ENCODE results near the gene CEBPZ. TPM values are rescaled to one million over a fixed set of nuclear protein-coding genes. Genes with fewer than 3 reads are reported as not detected.

Gene CEBPZ
- total RNA-seq, 1 experiment from 2014 or later: 146 TPM

- ATAC-seq: no peak
- peak overlapping the region; percentile 54 for H3K27ac Mint-ChIP-seq
- H3K4me3 Mint-ChIP-seq: no peak overlapping the region
- peaks cover 4% of the 10 kb centered on the region; the same call in 1 of the 2 replicates for H3K4me1 Mint-ChIP-seq
- no peak for TF ChIP-seq CREM (CRISPR knock-in tag; IDR thresholded peaks at IDR 0.05)
- TF ChIP-seq, protein P1, sequence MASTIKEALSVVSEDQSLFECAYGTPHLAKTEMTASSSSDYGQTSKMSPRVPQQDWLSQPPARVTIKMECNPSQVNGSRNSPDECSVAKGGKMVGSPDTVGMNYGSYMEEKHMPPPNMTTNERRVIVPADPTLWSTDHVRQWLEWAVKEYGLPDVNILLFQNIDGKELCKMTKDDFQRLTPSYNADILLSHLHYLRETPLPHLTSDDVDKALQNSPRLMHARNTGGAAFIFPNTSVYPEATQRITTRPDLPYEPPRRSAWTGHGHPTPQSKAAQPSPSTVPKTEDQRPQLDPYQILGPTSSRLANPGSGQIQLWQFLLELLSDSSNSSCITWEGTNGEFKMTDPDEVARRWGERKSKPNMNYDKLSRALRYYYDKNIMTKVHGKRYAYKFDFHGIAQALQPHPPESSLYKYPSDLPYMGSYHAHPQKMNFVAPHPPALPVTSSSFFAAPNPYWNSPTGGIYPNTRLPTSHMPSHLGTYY (CRISPR knock-in tag; IDR thresholded peaks at IDR 0.05): no peak
- TF ChIP-seq, protein P2, sequence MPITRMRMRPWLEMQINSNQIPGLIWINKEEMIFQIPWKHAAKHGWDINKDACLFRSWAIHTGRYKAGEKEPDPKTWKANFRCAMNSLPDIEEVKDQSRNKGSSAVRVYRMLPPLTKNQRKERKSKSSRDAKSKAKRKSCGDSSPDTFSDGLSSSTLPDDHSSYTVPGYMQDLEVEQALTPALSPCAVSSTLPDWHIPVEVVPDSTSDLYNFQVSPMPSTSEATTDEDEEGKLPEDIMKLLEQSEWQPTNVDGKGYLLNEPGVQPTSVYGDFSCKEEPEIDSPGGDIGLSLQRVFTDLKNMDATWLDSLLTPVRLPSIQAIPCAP (CRISPR knock-in tag; IDR thresholded peaks at IDR 0.05): no peak
- no peaks in the 10 kb centered on the region for H3K9me3 Mint-ChIP-seq
- H3K27me3 Mint-ChIP-seq (ENCODE audit: low read depth): no peaks in the 10 kb centered on the region
- POLR2A ChIA-PET: no interaction called here
- H3K36me3 Mint-ChIP-seq: peaks cover 76% of the 10 kb centered on the region
- CTCF ChIA-PET: interaction anchor here (0.8 kb wide), 1 partner anchor 83 kb away, joined by 3 read pairs; no protein-coding TSS in a partner anchor
- no peak for DNase-seq (ENCODE audit: low spot score)
These were observed 19.7 kb upstream of the CEBPZ start for GRCh38 chr2:37250869-37251740.

DNA sequence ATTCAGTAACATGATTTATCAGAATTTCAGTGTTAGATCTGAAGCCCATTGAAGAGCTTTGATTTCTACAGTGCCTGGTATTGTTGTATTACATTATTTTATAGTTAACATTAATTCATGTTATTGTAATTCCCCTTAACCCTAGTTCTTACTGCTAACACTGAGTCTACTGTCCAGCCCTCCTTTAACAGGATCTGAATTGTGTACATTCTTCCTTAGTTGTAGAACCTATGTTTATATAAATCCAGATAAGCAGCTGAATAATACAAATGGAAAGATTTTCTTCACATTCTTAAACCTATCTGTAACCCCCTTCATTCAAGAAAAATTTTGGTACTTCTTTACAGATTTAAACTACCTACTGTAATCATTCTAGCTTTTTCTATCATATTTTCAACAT, 14.8 kb upstream of the CEBPZ start:
- CTCF ChIA-PET: interaction anchor here (0.8 kb wide), 1 partner anchor 78 kb away, joined by 3 read pairs; no protein-coding TSS in a partner anchor
- POLR2A ChIA-PET: no interaction called here
- Mint-ChIP-seq H3K27me3 (ENCODE audit: low read depth) (no peaks in the 10 kb centered on the region), H3K4me1 (peaks cover 4% of the 10 kb centered on the region; the same call in 1 of the 2 replicates), H3K9me3 (no peaks in the 10 kb centered on the region), H3K27ac (no peak overlapping the region), H3K4me3 (no peak overlapping the region), H3K36me3 (peaks cover 82% of the 10 kb centered on the region)
- DNase-seq (ENCODE audit: low spot score) (no peak), ATAC-seq (no peak)
- TF ChIP-seq MAX (CRISPR knock-in tag; IDR thresholded peaks at IDR 0.05): no peak
- TF ChIP-seq, protein P3, sequence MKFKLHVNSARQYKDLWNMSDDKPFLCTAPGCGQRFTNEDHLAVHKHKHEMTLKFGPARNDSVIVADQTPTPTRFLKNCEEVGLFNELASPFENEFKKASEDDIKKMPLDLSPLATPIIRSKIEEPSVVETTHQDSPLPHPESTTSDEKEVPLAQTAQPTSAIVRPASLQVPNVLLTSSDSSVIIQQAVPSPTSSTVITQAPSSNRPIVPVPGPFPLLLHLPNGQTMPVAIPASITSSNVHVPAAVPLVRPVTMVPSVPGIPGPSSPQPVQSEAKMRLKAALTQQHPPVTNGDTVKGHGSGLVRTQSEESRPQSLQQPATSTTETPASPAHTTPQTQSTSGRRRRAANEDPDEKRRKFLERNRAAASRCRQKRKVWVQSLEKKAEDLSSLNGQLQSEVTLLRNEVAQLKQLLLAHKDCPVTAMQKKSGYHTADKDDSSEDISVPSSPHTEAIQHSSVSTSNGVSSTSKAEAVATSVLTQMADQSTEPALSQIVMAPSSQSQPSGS (CRISPR knock-in tag; IDR thresholded peaks at IDR 0.05; ENCODE audit: borderline replicate concordance, low read depth): no peak
- no peak for TF ChIP-seq USF1 (CRISPR knock-in tag; IDR thresholded peaks at IDR 0.05)
- TF ChIP-seq NR3C1 (CRISPR knock-in tag; conservative IDR thresholded peaks at IDR 0.05; ENCODE audit: low read depth): no peak
- TF ChIP-seq ZBTB21 (CRISPR knock-in tag; IDR thresholded peaks at IDR 0.05; ENCODE audit: borderline replicate concordance): no peak
- TF ChIP-seq MYBL2 (CRISPR knock-in tag; IDR thresholded peaks at IDR 0.05): no peak
- no peak for TF ChIP-seq TEAD4 (CRISPR knock-in tag; IDR thresholded peaks at IDR 0.05)
- TF ChIP-seq, protein P4, sequence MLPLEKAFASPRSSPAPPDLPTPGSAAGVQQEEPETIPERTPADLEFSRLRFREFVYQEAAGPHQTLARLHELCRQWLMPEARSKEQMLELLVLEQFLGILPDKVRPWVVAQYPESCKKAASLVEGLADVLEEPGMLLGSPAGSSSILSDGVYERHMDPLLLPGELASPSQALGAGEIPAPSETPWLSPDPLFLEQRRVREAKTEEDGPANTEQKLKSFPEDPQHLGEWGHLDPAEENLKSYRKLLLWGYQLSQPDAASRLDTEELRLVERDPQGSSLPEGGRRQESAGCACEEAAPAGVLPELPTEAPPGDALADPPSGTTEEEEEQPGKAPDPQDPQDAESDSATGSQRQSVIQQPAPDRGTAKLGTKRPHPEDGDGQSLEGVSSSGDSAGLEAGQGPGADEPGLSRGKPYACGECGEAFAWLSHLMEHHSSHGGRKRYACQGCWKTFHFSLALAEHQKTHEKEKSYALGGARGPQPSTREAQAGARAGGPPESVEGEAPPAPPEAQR (CRISPR knock-in tag; IDR thresholded peaks at IDR 0.05): no peak
- TF ChIP-seq KAT7 (CRISPR knock-in tag; IDR thresholded peaks at IDR 0.05; ENCODE audit: borderline replicate concordance): no peak
- TF ChIP-seq, protein P5, sequence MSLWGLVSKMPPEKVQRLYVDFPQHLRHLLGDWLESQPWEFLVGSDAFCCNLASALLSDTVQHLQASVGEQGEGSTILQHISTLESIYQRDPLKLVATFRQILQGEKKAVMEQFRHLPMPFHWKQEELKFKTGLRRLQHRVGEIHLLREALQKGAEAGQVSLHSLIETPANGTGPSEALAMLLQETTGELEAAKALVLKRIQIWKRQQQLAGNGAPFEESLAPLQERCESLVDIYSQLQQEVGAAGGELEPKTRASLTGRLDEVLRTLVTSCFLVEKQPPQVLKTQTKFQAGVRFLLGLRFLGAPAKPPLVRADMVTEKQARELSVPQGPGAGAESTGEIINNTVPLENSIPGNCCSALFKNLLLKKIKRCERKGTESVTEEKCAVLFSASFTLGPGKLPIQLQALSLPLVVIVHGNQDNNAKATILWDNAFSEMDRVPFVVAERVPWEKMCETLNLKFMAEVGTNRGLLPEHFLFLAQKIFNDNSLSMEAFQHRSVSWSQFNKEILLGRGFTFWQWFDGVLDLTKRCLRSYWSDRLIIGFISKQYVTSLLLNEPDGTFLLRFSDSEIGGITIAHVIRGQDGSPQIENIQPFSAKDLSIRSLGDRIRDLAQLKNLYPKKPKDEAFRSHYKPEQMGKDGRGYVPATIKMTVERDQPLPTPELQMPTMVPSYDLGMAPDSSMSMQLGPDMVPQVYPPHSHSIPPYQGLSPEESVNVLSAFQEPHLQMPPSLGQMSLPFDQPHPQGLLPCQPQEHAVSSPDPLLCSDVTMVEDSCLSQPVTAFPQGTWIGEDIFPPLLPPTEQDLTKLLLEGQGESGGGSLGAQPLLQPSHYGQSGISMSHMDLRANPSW (CRISPR knock-in tag; conservative IDR thresholded peaks at IDR 0.05; ENCODE audit: low read depth): no peak
- TF ChIP-seq ZNF219 (CRISPR knock-in tag; IDR thresholded peaks at IDR 0.05; ENCODE audit: borderline replicate concordance): no peak
- TF ChIP-seq NFE2L1 (CRISPR knock-in tag; IDR thresholded peaks at IDR 0.05): no peak
- TF ChIP-seq, protein P6, sequence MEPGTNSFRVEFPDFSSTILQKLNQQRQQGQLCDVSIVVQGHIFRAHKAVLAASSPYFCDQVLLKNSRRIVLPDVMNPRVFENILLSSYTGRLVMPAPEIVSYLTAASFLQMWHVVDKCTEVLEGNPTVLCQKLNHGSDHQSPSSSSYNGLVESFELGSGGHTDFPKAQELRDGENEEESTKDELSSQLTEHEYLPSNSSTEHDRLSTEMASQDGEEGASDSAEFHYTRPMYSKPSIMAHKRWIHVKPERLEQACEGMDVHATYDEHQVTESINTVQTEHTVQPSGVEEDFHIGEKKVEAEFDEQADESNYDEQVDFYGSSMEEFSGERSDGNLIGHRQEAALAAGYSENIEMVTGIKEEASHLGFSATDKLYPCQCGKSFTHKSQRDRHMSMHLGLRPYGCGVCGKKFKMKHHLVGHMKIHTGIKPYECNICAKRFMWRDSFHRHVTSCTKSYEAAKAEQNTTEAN (CRISPR knock-in tag; IDR thresholded peaks at IDR 0.05): no peak
- TF ChIP-seq, protein P7, sequence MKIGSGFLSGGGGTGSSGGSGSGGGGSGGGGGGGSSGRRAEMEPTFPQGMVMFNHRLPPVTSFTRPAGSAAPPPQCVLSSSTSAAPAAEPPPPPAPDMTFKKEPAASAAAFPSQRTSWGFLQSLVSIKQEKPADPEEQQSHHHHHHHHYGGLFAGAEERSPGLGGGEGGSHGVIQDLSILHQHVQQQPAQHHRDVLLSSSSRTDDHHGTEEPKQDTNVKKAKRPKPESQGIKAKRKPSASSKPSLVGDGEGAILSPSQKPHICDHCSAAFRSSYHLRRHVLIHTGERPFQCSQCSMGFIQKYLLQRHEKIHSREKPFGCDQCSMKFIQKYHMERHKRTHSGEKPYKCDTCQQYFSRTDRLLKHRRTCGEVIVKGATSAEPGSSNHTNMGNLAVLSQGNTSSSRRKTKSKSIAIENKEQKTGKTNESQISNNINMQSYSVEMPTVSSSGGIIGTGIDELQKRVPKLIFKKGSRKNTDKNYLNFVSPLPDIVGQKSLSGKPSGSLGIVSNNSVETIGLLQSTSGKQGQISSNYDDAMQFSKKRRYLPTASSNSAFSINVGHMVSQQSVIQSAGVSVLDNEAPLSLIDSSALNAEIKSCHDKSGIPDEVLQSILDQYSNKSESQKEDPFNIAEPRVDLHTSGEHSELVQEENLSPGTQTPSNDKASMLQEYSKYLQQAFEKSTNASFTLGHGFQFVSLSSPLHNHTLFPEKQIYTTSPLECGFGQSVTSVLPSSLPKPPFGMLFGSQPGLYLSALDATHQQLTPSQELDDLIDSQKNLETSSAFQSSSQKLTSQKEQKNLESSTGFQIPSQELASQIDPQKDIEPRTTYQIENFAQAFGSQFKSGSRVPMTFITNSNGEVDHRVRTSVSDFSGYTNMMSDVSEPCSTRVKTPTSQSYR (CRISPR knock-in tag; IDR thresholded peaks at IDR 0.05): no peak
- no peak for TF ChIP-seq NR2C2 (CRISPR knock-in tag; IDR thresholded peaks at IDR 0.05)
- TF ChIP-seq CREB1 (CRISPR knock-in tag; IDR thresholded peaks at IDR 0.05): no peak
- no peak for TF ChIP-seq FOXJ3 (CRISPR knock-in tag; IDR thresholded peaks at IDR 0.05; ENCODE audit: borderline replicate concordance)
